Spleen (tissue), 11 donors: ENCODE measurements around the gene SH3BGR. TPM values are rescaled to one million over a fixed set of nuclear protein-coding genes. Genes with fewer than 3 reads are reported as not detected.

Experiments used
- DNase-seq: peaks from one replicate; pipeline ENCODE4 v3.0.0-alpha.2; 2020
- H3K27ac ChIP-seq, 8 donors: fragments of 200-600 bp; sonication (generic) in 7 of 8; 1 replicate in 4 of 8; 2 replicates in 4 of 8; pipeline versions ENCODE4 v1.5.0 to v1.8.0; 2016 to 2021; ENCODE audit warnings: inconsistent platforms in 4 of 8, mild to moderate bottlenecking in 4 of 8, moderate library complexity in 1 of 8
- H3K27me3 ChIP-seq, 7 donors: fragments of 200-600 bp; sonication (generic) in 6 of 7; replicated peaks in 1 of 7; 1 replicate in 4 of 7; 2 replicates in 3 of 7; pipeline versions ENCODE4 v1.5.0 to v1.8.0; 2016 to 2021; ENCODE audit warnings: inconsistent platforms in 3 of 7, mild to moderate bottlenecking in 1 of 7
- H3K36me3 ChIP-seq, 6 donors: fragments of 200-600 bp; sonication (generic) in 5 of 6; 1 replicate in 4 of 6; 2 replicates in 2 of 6; pipeline versions ENCODE4 v1.5.0 to v1.8.0; 2016 to 2021; ENCODE audit warnings: inconsistent platforms in 2 of 6
- H3K4me1 ChIP-seq, 6 donors: fragments of 200-600 bp; sonication (generic) in 5 of 6; 1 replicate in 3 of 6; 2 replicates in 3 of 6; pipeline versions ENCODE4 v1.5.0 to v1.8.0; 2016 to 2021; ENCODE audit warnings: inconsistent platforms in 3 of 6
- H3K4me3 ChIP-seq, 8 donors: fragments of 200-600 bp; sonication (generic) in 7 of 8; 1 replicate in 4 of 8; 2 replicates in 4 of 8; pipeline versions ENCODE4 v1.5.0 to v1.8.0; 2016 to 2021; ENCODE audit warnings: inconsistent platforms in 4 of 8, mild to moderate bottlenecking in 4 of 8, moderate library complexity in 2 of 8
- H3K9me3 ChIP-seq, 8 donors: fragments of 200-600 bp; sonication (generic) in 7 of 8; 1 replicate in 4 of 8; 2 replicates in 4 of 8; pipeline versions ENCODE4 v1.5.0 to v1.8.0; 2016 to 2021; ENCODE audit warnings: inconsistent platforms in 4 of 8
- POLR2A ChIP-seq, 3 donors: fragments of 450-650 bp; IDR thresholded peaks; one replicate each; pipeline ENCODE4 v1.5.1; 2017; ENCODE audit warnings: antibody characterized with exemption in 3 of 3, mild to moderate bottlenecking in 1 of 3
- POLR2AphosphoS5 ChIP-seq, 3 donors: sonication (generic); formaldehyde crosslinking; IDR thresholded peaks; one replicate each; pipeline ENCODE4 v1.5.1; 2017; ENCODE audit warnings: antibody characterized with exemption in 3 of 3
- WGBS, 5 donors: extraction: QIAGEN DNeasy Blood & Tissue Kit in 3 of 5; methylation state at CpG; one replicate each; pipeline versions ENCODE4 v1.1.5 to v1.1.7; 2013 to 2018; 5-methylcytosine and 5-hydroxymethylcytosine counted together
- intact Hi-C: fragments of 100-400 bp; cut with DNase I; formaldehyde crosslinking; loops from one replicate; pipeline ENCODE4 v1.15.0; 2023; ENCODE audit warnings: low total_unique reads
- polyA plus RNA-seq, 3 donors: library from polyadenylated mRNA; stranded (reverse); fragments of 200-250 nt; gene quantifications; one replicate each; pipeline ENCODE4 v1.2.1, GENCODE V29; 2013
- total RNA-seq, 7 donors: library from RNA; depleted of rRNA in 3 of 7; stranded (reverse); fragments of >200 nt in 3 of 7; fragmentation: NEBNext Ultra II Directional in 4 of 7; extraction: Animal tissue kit (Norgen Biotek cat#: 25700) in 4 of 7; gene quantifications; one replicate each; pipeline versions ENCODE4 v1.1.0 to v1.2.1, GENCODE V29; 2016 to 2021
- TF ChIP-seq, protein P1 (sequence below), 11 experiments: fragments of 200-600 bp in 7 of 11; fragments of 450-650 bp in 4 of 11; sonication (generic) in 4 of 11; IDR thresholded peaks in 8 of 11; conservative IDR thresholded peaks in 3 of 11; 1 replicate in 7 of 11; 2 replicates in 4 of 11; pipeline versions ENCODE4 v1.4.0 to v1.8.0; 2016 to 2021; ENCODE audit warnings: antibody characterized with exemption in 11 of 11, inconsistent platforms in 4 of 11, mild to moderate bottlenecking in 1 of 11
- donor health status: healthy with polysubstance abuse.
- donor health status: DM: no; HTN: no; CAD: no; lungs with moderate emphysema.
- donor health status: DM: no; HTN: no; CAD: no.
- donor health status: Bipolar disorder and iron deficiency.
- donor health status: healthy.
- donor health status: DM: no; HTN: no; CAD: no.
- donor health status: DM: yes; HTN: yes; CAD: no.

Gene SH3BGR
- total and polyA plus RNA-seq, 10 donors: 0.69 to 3.7 (median 2.1) TPM

DNA sequence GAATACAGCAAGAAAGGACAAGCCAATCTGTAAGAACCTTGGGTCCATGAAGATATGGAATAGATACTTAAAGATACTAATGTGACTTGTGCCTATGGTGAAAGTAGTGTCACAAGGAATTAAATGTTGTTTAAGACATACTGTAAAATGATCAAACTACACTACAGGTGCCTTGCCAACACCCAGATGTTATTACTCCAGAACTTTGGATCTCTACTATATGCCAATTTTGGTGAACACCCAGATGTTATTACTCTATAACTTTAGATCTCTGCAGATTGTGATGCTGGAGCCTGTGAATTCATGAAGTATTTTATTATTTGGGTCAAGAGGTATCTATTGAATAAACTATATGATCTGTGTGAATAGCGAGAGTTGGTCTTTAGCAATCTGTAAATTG lies 101.1 kb downstream of the SH3BGR start:
- DNase-seq: no peak
- Histone ChIP-seq H3K4me1 (no peaks in the 10 kb centered on the region), H3K4me3 (no peak overlapping the region), H3K27me3 (no peaks in the 10 kb centered on the region), H3K36me3 (no peaks in the 10 kb centered on the region), H3K9me3 (peaks cover 0 to 9% (median 2%) of the 10 kb centered on the region in 8 donors), H3K27ac (no peak overlapping the region)
- TF ChIP-seq POLR2AphosphoS5 (IDR thresholded peaks at IDR 0.05) (no peak), POLR2A (IDR thresholded peaks at IDR 0.05) (no peak)
- TF ChIP-seq, protein P1, sequence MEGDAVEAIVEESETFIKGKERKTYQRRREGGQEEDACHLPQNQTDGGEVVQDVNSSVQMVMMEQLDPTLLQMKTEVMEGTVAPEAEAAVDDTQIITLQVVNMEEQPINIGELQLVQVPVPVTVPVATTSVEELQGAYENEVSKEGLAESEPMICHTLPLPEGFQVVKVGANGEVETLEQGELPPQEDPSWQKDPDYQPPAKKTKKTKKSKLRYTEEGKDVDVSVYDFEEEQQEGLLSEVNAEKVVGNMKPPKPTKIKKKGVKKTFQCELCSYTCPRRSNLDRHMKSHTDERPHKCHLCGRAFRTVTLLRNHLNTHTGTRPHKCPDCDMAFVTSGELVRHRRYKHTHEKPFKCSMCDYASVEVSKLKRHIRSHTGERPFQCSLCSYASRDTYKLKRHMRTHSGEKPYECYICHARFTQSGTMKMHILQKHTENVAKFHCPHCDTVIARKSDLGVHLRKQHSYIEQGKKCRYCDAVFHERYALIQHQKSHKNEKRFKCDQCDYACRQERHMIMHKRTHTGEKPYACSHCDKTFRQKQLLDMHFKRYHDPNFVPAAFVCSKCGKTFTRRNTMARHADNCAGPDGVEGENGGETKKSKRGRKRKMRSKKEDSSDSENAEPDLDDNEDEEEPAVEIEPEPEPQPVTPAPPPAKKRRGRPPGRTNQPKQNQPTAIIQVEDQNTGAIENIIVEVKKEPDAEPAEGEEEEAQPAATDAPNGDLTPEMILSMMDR (IDR thresholded peaks at IDR 0.05 in 8 of 11, conservative IDR thresholded peaks at IDR 0.05 in 3 of 11): no peak
- intact Hi-C loops: no loop called here
- WGBS, 5 donors: 84 to 95% (median 93%) methylated on average over 1 of the region's 1 CpG

DNA sequence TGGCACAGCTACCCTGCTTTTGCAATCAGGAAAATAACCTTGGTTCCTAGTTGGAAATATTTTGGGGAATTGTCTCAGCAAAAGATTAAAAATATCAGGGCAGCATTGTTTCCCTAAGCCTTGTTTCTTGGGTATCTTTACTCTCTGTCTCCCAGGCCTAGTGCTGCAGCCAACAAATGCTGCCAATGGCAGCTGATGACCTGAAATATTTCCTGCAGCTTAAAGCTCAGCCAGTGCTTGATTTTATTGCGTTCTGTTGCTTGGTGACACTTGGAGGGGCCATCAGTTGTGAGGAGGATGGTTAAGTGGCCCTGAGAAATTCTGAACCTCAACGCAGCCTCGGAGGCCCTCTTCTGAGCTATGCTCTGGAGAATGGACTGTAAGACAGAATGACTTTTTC lies 101.6 kb downstream of the SH3BGR start:
- no peaks in the 10 kb centered on the region for H3K36me3 ChIP-seq
- no peaks in the 10 kb centered on the region for H3K4me1 ChIP-seq
- H3K9me3 ChIP-seq: peaks cover 0 to 9% (median 2%) of the 10 kb centered on the region in 8 donors
- 25 to 80% (median 48%) methylated on average over 3 of the region's 3 CpGs for WGBS, 5 donors
- H3K27ac ChIP-seq: no peak overlapping the region
- intact Hi-C loops: no loop called here
- no peak for DNase-seq
- TF ChIP-seq POLR2A (IDR thresholded peaks at IDR 0.05) (no peak), POLR2AphosphoS5 (IDR thresholded peaks at IDR 0.05) (no peak)
- TF ChIP-seq, protein P1 (IDR thresholded peaks at IDR 0.05 in 8 of 11, conservative IDR thresholded peaks at IDR 0.05 in 3 of 11): no peak
- no peaks in the 10 kb centered on the region for H3K27me3 ChIP-seq
- H3K4me3 ChIP-seq: no peak overlapping the region

DNA sequence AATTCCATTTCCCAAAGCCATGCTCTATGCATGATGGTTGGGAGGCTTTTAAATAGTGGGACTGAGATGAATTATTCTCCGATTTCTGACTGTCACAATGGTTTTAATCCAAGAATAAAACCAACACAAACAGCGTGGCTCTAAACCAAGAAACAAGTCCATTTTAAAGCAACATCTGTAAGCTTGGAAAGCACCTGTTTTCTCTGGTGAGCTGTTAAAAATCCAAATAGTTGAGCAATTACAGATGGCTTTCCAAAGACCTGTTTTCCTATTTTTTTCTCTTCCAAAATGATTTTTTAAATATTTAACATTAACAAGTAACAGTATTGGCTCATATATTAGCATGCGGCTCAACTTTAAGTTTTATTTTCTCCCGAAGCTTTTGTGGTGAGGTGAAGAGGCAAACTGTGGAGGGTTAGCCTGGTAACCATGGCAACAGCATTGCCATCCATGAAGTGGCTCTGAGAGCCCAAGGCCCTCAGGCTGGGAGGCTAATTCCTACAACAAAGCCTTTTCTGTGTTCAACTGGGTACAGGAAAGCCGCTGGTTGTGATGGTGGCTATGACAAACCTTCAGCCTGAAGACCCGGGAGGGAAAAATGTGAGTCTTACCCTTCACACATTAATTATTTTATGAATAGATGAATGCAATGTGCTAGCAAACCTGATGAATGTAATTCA lies 104.3 kb downstream of the SH3BGR start:
- no peak for TF ChIP-seq POLR2A (IDR thresholded peaks at IDR 0.05)
- TF ChIP-seq, protein P1 (IDR thresholded peaks at IDR 0.05 in 8 of 11, conservative IDR thresholded peaks at IDR 0.05 in 3 of 11): no peak
- 82 to 92% (median 83%) methylated on average over 6 of the region's 6 CpGs for WGBS, 5 donors
- DNase-seq: no peak
- Histone ChIP-seq H3K27ac (no peak overlapping the region), H3K9me3 (no peaks in the 10 kb centered on the region), H3K36me3 (no peaks in the 10 kb centered on the region), H3K4me1 (no peaks in the 10 kb centered on the region), H3K4me3 (no peak overlapping the region), H3K27me3 (no peaks in the 10 kb centered on the region)
- intact Hi-C loops: no loop called here

DNA sequence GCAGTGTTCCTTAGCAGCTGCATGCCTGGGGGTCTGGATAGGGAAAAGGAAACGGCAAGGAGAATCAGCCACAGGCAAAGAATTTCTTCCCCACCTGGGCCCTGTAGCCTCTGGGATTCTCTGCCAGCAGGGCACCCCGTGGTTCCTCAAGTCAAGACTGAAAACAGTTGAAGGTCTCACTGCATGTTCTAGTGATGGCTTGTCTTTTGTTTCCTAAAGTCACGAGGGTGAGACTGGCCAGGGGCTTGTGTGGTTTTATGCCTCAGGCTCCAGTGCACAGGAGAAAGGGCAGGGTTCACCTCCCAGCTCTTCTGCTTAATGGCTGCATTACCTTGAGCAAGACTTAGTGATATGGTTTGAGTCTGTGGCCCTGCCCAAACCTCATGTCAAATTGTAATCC lies 107.7 kb downstream of the SH3BGR start:
- TF ChIP-seq POLR2A (IDR thresholded peaks at IDR 0.05) (no peak), POLR2AphosphoS5 (IDR thresholded peaks at IDR 0.05) (no peak)
- TF ChIP-seq, protein P1 (IDR thresholded peaks at IDR 0.05 in 8 of 11, conservative IDR thresholded peaks at IDR 0.05 in 3 of 11): no peak
- no peak for DNase-seq
- intact Hi-C loops: no loop called here
- Histone ChIP-seq H3K9me3 (no peaks in the 10 kb centered on the region), H3K4me1 (no peaks in the 10 kb centered on the region), H3K27ac (no peak overlapping the region), H3K36me3 (no peaks in the 10 kb centered on the region), H3K27me3 (no peaks in the 10 kb centered on the region), H3K4me3 (no peak overlapping the region)
- WGBS, 5 donors: 38 to 75% (median 48%) methylated on average over 3 of the region's 3 CpGs
